ENCODE data around the gene FILIP1.

Gene FILIP1

DNA sequence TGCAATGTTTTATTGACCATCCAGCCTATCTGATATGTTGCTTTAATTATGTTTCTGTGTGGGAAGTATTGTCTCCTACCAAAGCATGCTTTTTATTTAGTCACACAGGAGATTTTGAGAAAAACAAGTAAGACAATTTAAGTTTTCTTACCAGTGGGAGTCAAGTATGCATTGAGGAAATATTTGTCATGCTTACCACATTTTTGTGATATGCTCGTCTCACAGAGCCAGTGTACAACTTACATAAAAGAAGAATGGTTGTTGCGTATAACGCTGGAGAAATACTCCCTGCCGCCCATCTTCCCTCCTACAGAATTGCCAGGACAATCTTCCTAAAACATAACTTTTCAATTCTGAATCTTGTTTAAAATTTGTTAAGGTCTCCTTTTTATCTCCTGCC is 37.1 kb upstream of the FILIP1 start:
- no peak overlapping the region for H3K4me3 ChIP-seq (ENCODE audit: low read depth, low read length)
- in situ Hi-C loops (cut with HindIII; ENCODE audit: low sequenced_read_pairs): loop anchor here (25.0 kb wide), 1 partner anchor 268 kb away; no protein-coding TSS in a partner anchor
- TF ChIP-seq, protein P1, sequence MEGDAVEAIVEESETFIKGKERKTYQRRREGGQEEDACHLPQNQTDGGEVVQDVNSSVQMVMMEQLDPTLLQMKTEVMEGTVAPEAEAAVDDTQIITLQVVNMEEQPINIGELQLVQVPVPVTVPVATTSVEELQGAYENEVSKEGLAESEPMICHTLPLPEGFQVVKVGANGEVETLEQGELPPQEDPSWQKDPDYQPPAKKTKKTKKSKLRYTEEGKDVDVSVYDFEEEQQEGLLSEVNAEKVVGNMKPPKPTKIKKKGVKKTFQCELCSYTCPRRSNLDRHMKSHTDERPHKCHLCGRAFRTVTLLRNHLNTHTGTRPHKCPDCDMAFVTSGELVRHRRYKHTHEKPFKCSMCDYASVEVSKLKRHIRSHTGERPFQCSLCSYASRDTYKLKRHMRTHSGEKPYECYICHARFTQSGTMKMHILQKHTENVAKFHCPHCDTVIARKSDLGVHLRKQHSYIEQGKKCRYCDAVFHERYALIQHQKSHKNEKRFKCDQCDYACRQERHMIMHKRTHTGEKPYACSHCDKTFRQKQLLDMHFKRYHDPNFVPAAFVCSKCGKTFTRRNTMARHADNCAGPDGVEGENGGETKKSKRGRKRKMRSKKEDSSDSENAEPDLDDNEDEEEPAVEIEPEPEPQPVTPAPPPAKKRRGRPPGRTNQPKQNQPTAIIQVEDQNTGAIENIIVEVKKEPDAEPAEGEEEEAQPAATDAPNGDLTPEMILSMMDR (IDR thresholded peaks at IDR 0.05; ENCODE audit: low read depth, low read length, missing control alignments): no peak
- no peak for DNase-seq (ENCODE audit: low read depth)

- in situ Hi-C loops (cut with HindIII; ENCODE audit: low sequenced_read_pairs): loop anchor here (25.0 kb wide), 1 partner anchor 266 kb away; no protein-coding TSS in a partner anchor
- TF ChIP-seq, protein P1 (IDR thresholded peaks at IDR 0.05; ENCODE audit: low read depth, low read length, missing control alignments): no peak
Observed at GRCh38 chr6:75528423-75528822, 34.8 kb upstream of the FILIP1 start.

GRCh38 chr6:75526502-75527127 is 33.0 kb upstream of the FILIP1 start:
- peak; percentile 71 for DNase-seq (ENCODE audit: low read depth)
- in situ Hi-C loops (cut with HindIII; ENCODE audit: low sequenced_read_pairs): loop anchor here (25.0 kb wide), 1 partner anchor 264 kb away; no protein-coding TSS in a partner anchor
- TF ChIP-seq, protein P1 (IDR thresholded peaks at IDR 0.05; ENCODE audit: low read depth, low read length, missing control alignments): peak; percentile 66

More at GRCh38 chr6:75528423-75528822, 34.8 kb upstream of the FILIP1 start:
- H3K4me3 ChIP-seq (ENCODE audit: low read depth, low read length): no peak overlapping the region
- DNase-seq (ENCODE audit: low read depth): no peak

GRCh38 chr6:75525682-75526081 is 32.1 kb upstream of the FILIP1 start:
- DNase-seq (ENCODE audit: low read depth): no peak
- H3K4me3 ChIP-seq (ENCODE audit: low read depth, low read length): no peak overlapping the region
- TF ChIP-seq, protein P1 (IDR thresholded peaks at IDR 0.05; ENCODE audit: low read depth, low read length, missing control alignments): no peak
- in situ Hi-C loops (cut with HindIII; ENCODE audit: low sequenced_read_pairs): loop anchor here (25.0 kb wide), 1 partner anchor 263 kb away; no protein-coding TSS in a partner anchor

More at GRCh38 chr6:75526502-75527127, 33.0 kb upstream of the FILIP1 start:
- H3K4me3 ChIP-seq (ENCODE audit: low read depth, low read length): no peak overlapping the region

GRCh38 chr6:75524322-75524972 is 30.8 kb upstream of the FILIP1 start:
- H3K4me3 ChIP-seq (ENCODE audit: low read depth, low read length): no peak overlapping the region
- peak; percentile 94 for DNase-seq (ENCODE audit: low read depth)
- in situ Hi-C loops (cut with HindIII; ENCODE audit: low sequenced_read_pairs): no loop called here
- TF ChIP-seq, protein P1 (IDR thresholded peaks at IDR 0.05; ENCODE audit: low read depth, low read length, missing control alignments): no peak

GRCh38 chr6:75516757-75517156 is 23.2 kb upstream of the FILIP1 start:
- in situ Hi-C loops (cut with HindIII; ENCODE audit: low sequenced_read_pairs): no loop called here
- TF ChIP-seq, protein P1 (IDR thresholded peaks at IDR 0.05; ENCODE audit: low read depth, low read length, missing control alignments): no peak
- no peak for DNase-seq (ENCODE audit: low read depth)
- no peak overlapping the region for H3K4me3 ChIP-seq (ENCODE audit: low read depth, low read length)
